ENCODE measurements around the gene POLR3B. TPM values are rescaled to one million over a fixed set of nuclear protein-coding genes. Genes with fewer than 3 reads are reported as not detected.

The POLR3B gene
- total and polyA plus RNA-seq, 2 donors (not counting 1 experiment from before 2014, with no cell fraction given), result 9.9 to 13.6 TPM

GRCh38 chr12:106386813-106387535 is 29.4 kb downstream of the POLR3B start:
- peak in 1 of 2 donors; percentile 90 for DNase-seq (ENCODE audit: low read depth in 2 of 2)
- peaks cover 2% of the 10 kb centered on the region for H3K36me3 ChIP-seq (ENCODE audit: control insufficient read depth, insufficient read depth, low read length)
- no peaks in the 10 kb centered on the region for H3K79me2 ChIP-seq (ENCODE audit: control insufficient read depth, insufficient read depth, low read length)
- no peak overlapping the region for H3K27ac ChIP-seq (ENCODE audit: insufficient read depth, low read length)
- H3K9me3 ChIP-seq (ENCODE audit: control insufficient read depth, insufficient read depth, low read depth, low read length), result no peaks in the 10 kb centered on the region
- no peak overlapping the region for H3K4me2 ChIP-seq (ENCODE audit: extremely low read depth, insufficient read depth, low read length)
- H2AFZ ChIP-seq (ENCODE audit: low read length), result no peak overlapping the region
- H4K20me1 ChIP-seq (ENCODE audit: control insufficient read depth, extremely low read depth, insufficient read depth, low read length), result no peaks in the 10 kb centered on the region
- H3K4me3 ChIP-seq (replicated peaks in 1 of 4; ENCODE audit: control extremely low read depth in 1 of 4, insufficient read depth in 1 of 4, low read depth in 3 of 4, low read length in 4 of 4), result no peak overlapping the region
- TF ChIP-seq EZH2 (IDR thresholded peaks at IDR 0.05; ENCODE audit: low read length, missing control alignments) (no peak), CTCF (conservative IDR thresholded peaks at IDR 0.05 in 1 of 2, IDR thresholded peaks at IDR 0.05 in 1 of 2; ENCODE audit: low read depth in 1 of 2, low read length in 2 of 2) (no peak)
- H3K9ac ChIP-seq (ENCODE audit: insufficient read depth, low read length), result no peak overlapping the region
- no peaks in the 10 kb centered on the region for H3K4me1 ChIP-seq (ENCODE audit: control insufficient read depth, extremely low read depth, insufficient read depth, low read length)
- H3K27me3 ChIP-seq (ENCODE audit: control insufficient read depth, insufficient read depth, low read length), result no peaks in the 10 kb centered on the region

- Histone ChIP-seq H3K4me2 (ENCODE audit: extremely low read depth, insufficient read depth, low read length) (no peak overlapping the region), H4K20me1 (ENCODE audit: control insufficient read depth, extremely low read depth, insufficient read depth, low read length) (no peaks in the 10 kb centered on the region), H3K27me3 (ENCODE audit: control insufficient read depth, insufficient read depth, low read length) (no peaks in the 10 kb centered on the region), H3K9me3 (ENCODE audit: control insufficient read depth, insufficient read depth, low read depth, low read length) (no peaks in the 10 kb centered on the region), H3K27ac (ENCODE audit: insufficient read depth, low read length) (no peak overlapping the region), H3K36me3 (ENCODE audit: control insufficient read depth, insufficient read depth, low read length) (peaks cover 3% of the 10 kb centered on the region), H3K4me3 (replicated peaks in 1 of 4; ENCODE audit: control extremely low read depth in 1 of 4, insufficient read depth in 1 of 4, low read depth in 3 of 4, low read length in 4 of 4) (no peak overlapping the region), H3K79me2 (ENCODE audit: control insufficient read depth, insufficient read depth, low read length) (no peaks in the 10 kb centered on the region), H2AFZ (ENCODE audit: low read length) (no peak overlapping the region), H3K4me1 (ENCODE audit: control insufficient read depth, extremely low read depth, insufficient read depth, low read length) (no peaks in the 10 kb centered on the region), H3K9ac (ENCODE audit: insufficient read depth, low read length) (no peak overlapping the region)
- no peak for TF ChIP-seq EZH2 (IDR thresholded peaks at IDR 0.05; ENCODE audit: low read length, missing control alignments)
- TF ChIP-seq CTCF (conservative IDR thresholded peaks at IDR 0.05 in 1 of 2, IDR thresholded peaks at IDR 0.05 in 1 of 2; ENCODE audit: low read depth in 1 of 2, low read length in 2 of 2), result no peak
- DNase-seq (ENCODE audit: low read depth in 2 of 2), result no peak
Observed at GRCh38 chr12:106387848-106388377, 30.4 kb downstream of the POLR3B start.

- no peak overlapping the region for H3K4me2 ChIP-seq (ENCODE audit: extremely low read depth, insufficient read depth, low read length)
- DNase-seq (ENCODE audit: low read depth in 2 of 2), result no peak
- no peaks in the 10 kb centered on the region for H3K4me1 ChIP-seq (ENCODE audit: control insufficient read depth, extremely low read depth, insufficient read depth, low read length)
- H2AFZ ChIP-seq (ENCODE audit: low read length), result no peak overlapping the region
- no peak overlapping the region for H3K27ac ChIP-seq (ENCODE audit: insufficient read depth, low read length)
- H3K9me3 ChIP-seq (ENCODE audit: control insufficient read depth, insufficient read depth, low read depth, low read length), result no peaks in the 10 kb centered on the region
- H3K79me2 ChIP-seq (ENCODE audit: control insufficient read depth, insufficient read depth, low read length), result no peaks in the 10 kb centered on the region
- no peak overlapping the region for H3K4me3 ChIP-seq (replicated peaks in 1 of 4; ENCODE audit: control extremely low read depth in 1 of 4, insufficient read depth in 1 of 4, low read depth in 3 of 4, low read length in 4 of 4)
- TF ChIP-seq CTCF (conservative IDR thresholded peaks at IDR 0.05 in 1 of 2, IDR thresholded peaks at IDR 0.05 in 1 of 2; ENCODE audit: low read depth in 1 of 2, low read length in 2 of 2) (no peak), EZH2 (IDR thresholded peaks at IDR 0.05; ENCODE audit: low read length, missing control alignments) (no peak)
- no peaks in the 10 kb centered on the region for H3K27me3 ChIP-seq (ENCODE audit: control insufficient read depth, insufficient read depth, low read length)
- peaks cover 5% of the 10 kb centered on the region for H3K36me3 ChIP-seq (ENCODE audit: control insufficient read depth, insufficient read depth, low read length)
- H3K9ac ChIP-seq (ENCODE audit: insufficient read depth, low read length), result no peak overlapping the region
- H4K20me1 ChIP-seq (ENCODE audit: control insufficient read depth, extremely low read depth, insufficient read depth, low read length), result no peaks in the 10 kb centered on the region
Observed at GRCh38 chr12:106389151-106389550, 31.6 kb downstream of the POLR3B start.
